ENCODE data around the gene PGM1.

DNA sequence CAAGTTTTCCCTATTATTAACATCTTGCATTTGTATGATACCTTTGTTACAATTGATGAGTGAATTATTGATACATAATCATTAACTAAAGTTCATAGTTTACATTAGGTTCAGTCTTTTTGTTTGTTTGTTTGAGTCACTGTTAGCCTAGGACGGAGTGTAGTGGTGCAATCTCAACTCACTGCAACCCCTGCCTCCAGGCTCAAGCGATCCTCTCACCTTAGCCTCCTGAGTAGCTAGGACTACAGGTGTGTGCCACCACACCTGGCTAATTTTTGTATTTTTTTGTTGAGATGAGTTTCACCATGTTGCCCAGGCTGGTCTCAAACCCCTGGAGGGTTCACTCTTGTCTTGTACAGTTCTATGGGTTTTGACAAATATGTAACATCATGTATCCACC, 33.9 kb upstream of the PGM1 start:
- no peak for TF ChIP-seq ZFP41 (CRISPR knock-in tag; IDR thresholded peaks at IDR 0.05; ENCODE audit: borderline replicate concordance)
- no peak for TF ChIP-seq TCF7 (IDR thresholded peaks at IDR 0.05; ENCODE audit: low read depth)
- TF ChIP-seq, protein P1, sequence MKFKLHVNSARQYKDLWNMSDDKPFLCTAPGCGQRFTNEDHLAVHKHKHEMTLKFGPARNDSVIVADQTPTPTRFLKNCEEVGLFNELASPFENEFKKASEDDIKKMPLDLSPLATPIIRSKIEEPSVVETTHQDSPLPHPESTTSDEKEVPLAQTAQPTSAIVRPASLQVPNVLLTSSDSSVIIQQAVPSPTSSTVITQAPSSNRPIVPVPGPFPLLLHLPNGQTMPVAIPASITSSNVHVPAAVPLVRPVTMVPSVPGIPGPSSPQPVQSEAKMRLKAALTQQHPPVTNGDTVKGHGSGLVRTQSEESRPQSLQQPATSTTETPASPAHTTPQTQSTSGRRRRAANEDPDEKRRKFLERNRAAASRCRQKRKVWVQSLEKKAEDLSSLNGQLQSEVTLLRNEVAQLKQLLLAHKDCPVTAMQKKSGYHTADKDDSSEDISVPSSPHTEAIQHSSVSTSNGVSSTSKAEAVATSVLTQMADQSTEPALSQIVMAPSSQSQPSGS (CRISPR knock-in tag; IDR thresholded peaks at IDR 0.05), result no peak
- no peak for TF ChIP-seq REXO4 (CRISPR knock-in tag; IDR thresholded peaks at IDR 0.05; ENCODE audit: borderline replicate concordance)
- TF ChIP-seq, protein P2, sequence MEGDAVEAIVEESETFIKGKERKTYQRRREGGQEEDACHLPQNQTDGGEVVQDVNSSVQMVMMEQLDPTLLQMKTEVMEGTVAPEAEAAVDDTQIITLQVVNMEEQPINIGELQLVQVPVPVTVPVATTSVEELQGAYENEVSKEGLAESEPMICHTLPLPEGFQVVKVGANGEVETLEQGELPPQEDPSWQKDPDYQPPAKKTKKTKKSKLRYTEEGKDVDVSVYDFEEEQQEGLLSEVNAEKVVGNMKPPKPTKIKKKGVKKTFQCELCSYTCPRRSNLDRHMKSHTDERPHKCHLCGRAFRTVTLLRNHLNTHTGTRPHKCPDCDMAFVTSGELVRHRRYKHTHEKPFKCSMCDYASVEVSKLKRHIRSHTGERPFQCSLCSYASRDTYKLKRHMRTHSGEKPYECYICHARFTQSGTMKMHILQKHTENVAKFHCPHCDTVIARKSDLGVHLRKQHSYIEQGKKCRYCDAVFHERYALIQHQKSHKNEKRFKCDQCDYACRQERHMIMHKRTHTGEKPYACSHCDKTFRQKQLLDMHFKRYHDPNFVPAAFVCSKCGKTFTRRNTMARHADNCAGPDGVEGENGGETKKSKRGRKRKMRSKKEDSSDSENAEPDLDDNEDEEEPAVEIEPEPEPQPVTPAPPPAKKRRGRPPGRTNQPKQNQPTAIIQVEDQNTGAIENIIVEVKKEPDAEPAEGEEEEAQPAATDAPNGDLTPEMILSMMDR (CRISPR knock-in tag; IDR thresholded peaks at IDR 0.05), result no peak

Data from HepG2 (cell line).